Neural cell (in vitro differentiated cells): ENCODE results near the gene PRKCE.

ENCODE experiments used
- CTCF ChIP-seq: fragments of 450-650 bp; IDR thresholded peaks from 2 replicates; pipeline ENCODE4 v1.5.1; 2014; ENCODE audit warnings: antibody characterized with exemption, mild to moderate bottlenecking, moderate library complexity; ENCODE audit not compliant: poor library complexity, severe bottlenecking
- EZH2 ChIP-seq: fragments of 200-600, 300-800 bp; shearing (Covaris generic), sonication (generic); IDR thresholded peaks from 2 replicates; pipeline ENCODE4 v1.6.1; 2014; ENCODE audit warnings: antibody characterized with exemption, low read length, borderline replicate concordance, mild to moderate bottlenecking; ENCODE audit not compliant: insufficient read depth, poor library complexity, severe bottlenecking
- MXI1 ChIP-seq: fragments of 450-650 bp; conservative IDR thresholded peaks from 2 replicates; pipeline ENCODE4 v1.6.1; 2014; ENCODE audit warnings: antibody characterized with exemption, mild to moderate bottlenecking; ENCODE audit not compliant: poor library complexity, severe bottlenecking
- POLR2AphosphoS5 ChIP-seq: IDR thresholded peaks from 2 replicates; pipeline ENCODE4 v1.6.1; 2012
- REST ChIP-seq: IDR thresholded peaks from 2 replicates; pipeline ENCODE4 v1.6.1; 2012; ENCODE audit warnings: borderline replicate concordance

- no peak for TF ChIP-seq REST
- no peak for TF ChIP-seq CTCF
- TF ChIP-seq EZH2: no peak
- TF ChIP-seq MXI1: no peak
- TF ChIP-seq POLR2AphosphoS5: no peak
Observed at GRCh38 chr2:46229134-46230063, 577.9 kb downstream of the PRKCE start.
